ENCODE results near the gene SEC11A. TPM values are rescaled to one million over a fixed set of nuclear protein-coding genes. Genes with fewer than 3 reads are reported as not detected.
A peak's percentile ranks its signal among the peaks of the same experiment; 100 is the strongest.

The SEC11A gene
- total and polyA plus RNA-seq, 2 donors (not counting 1 experiment from before 2014, with no cell fraction given), result 23.1 to 78.0 TPM

DNA sequence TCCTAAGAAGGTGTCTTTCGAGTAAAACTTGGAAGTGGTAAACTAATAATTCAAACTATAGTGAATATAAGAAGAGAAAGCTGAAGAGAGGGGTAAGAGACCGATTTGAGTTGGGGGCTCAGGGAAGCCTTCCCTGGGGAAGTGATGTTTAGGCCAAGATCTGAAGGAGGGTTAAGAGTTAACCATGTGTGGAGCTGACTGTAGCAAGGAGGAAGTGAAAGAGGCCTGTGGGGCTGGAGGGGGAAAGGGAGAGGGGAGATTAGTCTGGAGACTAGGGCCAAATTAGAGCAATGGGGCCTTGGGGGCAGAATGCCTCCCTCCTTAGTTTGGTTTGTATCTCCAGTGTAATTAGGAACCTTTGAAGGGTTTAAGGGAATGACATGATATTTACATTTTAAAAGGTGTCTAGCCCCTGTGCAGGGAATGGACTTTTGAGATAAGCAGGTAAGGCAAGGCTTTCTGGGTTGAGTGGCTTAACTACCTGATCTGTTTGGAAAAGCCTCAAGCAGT is 34.7 kb upstream of the SEC11A start:
- Histone ChIP-seq H3K9ac (ENCODE audit: low read length) (peak overlapping the region; percentile 70), H3K27ac (ENCODE audit: low read length in 2 of 2) (peak overlapping the region; percentile 39 to 91), H3K4me2 (replicated peaks; ENCODE audit: low read depth, low read length, poor library complexity, severe bottlenecking) (peak overlapping the region; percentile 80), H3K4me3 (ENCODE audit: control extremely low read depth in 1 of 5, extremely low read depth in 1 of 5, insufficient read depth in 1 of 5, low read depth in 2 of 5, low read length in 4 of 5) (peak overlapping the region; percentile 3 to 79 (median 41)), H3K4me1 (ENCODE audit: control insufficient read depth in 2 of 2, insufficient read depth in 2 of 2, low read length in 2 of 2) (peaks cover 55 to 68% of the 10 kb centered on the region in 2 donors), H3K9me3 (ENCODE audit: control extremely low read depth in 1 of 3, control insufficient read depth in 2 of 3, insufficient read depth in 1 of 3, low read length in 2 of 3) (no peaks in the 10 kb centered on the region), H3K79me2 (ENCODE audit: control insufficient read depth, insufficient read depth, low read length) (peaks cover 89% of the 10 kb centered on the region), H3K36me3 (replicated peaks in 1 of 2; ENCODE audit: control extremely low read depth in 1 of 2, control insufficient read depth in 1 of 2, extremely low read depth in 1 of 2, insufficient read depth in 2 of 2, low read length in 1 of 2) (peaks cover 0 to 5% of the 10 kb centered on the region in 2 experiments), H4K20me1 (ENCODE audit: control insufficient read depth, insufficient read depth, low read length, poor library complexity, severe bottlenecking) (peaks cover 67% of the 10 kb centered on the region), H3K27me3 (replicated peaks in 1 of 4; ENCODE audit: control extremely low read depth in 1 of 4, control insufficient read depth in 3 of 4, insufficient read depth in 4 of 4, low read length in 3 of 4) (no peaks in the 10 kb centered on the region), H2AFZ (ENCODE audit: insufficient read depth, low read depth, low read length, poor library complexity, severe bottlenecking) (no peak overlapping the region)
- intact Hi-C loops (cut with micrococcal nuclease), result loop anchor here (2.0 kb wide), 1 partner anchor 152 kb away; no protein-coding TSS in a partner anchor
- no peak for TF ChIP-seq CTCF (IDR thresholded peaks at IDR 0.05)
- TF ChIP-seq EZH2 (IDR thresholded peaks at IDR 0.05; ENCODE audit: borderline replicate concordance, insufficient read depth, low read depth, low read length, poor library complexity, severe bottlenecking), result no peak
- 0% methylated on average over 1 of the region's 2 CpGs for WGBS (ENCODE audit: insufficient coverage)
- Mint-ChIP-seq H3K4me3 (peak overlapping the region; percentile 97), H3K9me3 (ENCODE audit: insufficient read depth) (no peaks in the 10 kb centered on the region), H3K27ac (peak overlapping the region; percentile 83), H3K4me1 (peaks cover 70% of the 10 kb centered on the region), H3K27me3 (no peaks in the 10 kb centered on the region)
- ChIA-PET POLR2A (interaction anchor here (0.6 to 4.8 kb wide), 3 partner anchors 15 to 35 kb away, joined by 4 to 49 read pairs (median 6); partner anchors contain the start of gene SEC11A), CTCF (interaction anchor here (0.8 to 2.7 kb wide), 10 partner anchors 29 to 180 kb away, joined by 3 to 33 read pairs (median 3); partner anchors contain the start of genes SEC11A and WDR73)
- ATAC-seq (ENCODE audit: low read depth), result peak; percentile 16
- DNase-seq, result peak; percentile 79
